GM18526 (cell line): Measurements from ENCODE around the gene PPFIBP2.

ENCODE experiments used
- POLR2A ChIP-seq: IDR thresholded peaks from 3 replicates; pipeline ENCODE4 v1.6.1; 2011; ENCODE audit not compliant: insufficient read length; ENCODE audit errors: extremely low read depth

The PPFIBP2 gene

DNA sequence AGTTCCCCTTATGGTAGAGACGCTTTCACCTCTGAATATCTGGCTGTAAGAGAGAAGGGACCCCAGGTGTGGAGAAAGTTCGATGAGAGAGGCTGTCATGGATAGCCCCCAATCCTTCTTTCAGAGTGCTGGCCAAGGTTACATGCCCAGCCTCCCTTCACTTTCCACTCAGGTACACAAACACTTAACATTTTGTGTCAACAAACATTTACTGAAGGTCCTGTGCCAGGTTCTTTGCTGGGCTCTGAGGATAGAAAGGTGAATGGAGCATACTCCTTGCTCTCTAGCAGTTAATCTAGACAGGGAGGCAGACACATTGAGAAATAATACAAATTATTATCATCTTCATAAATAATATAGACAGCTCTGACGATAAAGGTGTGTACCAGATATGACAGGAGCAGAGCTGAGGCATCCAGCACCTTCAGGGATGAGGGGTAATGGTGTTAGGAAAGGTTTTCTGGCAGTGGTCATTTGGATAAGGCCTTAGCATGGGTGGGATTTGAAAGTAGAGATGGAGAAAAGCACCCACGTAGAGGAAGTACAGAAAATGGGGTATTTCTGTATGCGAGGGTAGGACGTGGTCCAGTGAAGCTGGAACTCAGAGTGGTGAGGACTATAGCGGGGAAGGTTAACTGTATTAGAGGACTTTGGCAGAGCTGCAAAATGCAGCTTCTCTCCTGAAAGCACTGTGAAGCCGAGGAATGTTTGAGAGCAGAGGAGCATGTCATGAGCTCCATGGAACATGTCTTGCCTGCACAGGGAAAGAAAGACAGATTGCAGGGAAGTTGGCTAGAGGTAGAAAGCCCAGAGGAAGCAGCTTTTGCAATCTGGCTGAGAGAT lies 19.6 kb downstream of the PPFIBP2 start:
- no peak for TF ChIP-seq POLR2A

DNA sequence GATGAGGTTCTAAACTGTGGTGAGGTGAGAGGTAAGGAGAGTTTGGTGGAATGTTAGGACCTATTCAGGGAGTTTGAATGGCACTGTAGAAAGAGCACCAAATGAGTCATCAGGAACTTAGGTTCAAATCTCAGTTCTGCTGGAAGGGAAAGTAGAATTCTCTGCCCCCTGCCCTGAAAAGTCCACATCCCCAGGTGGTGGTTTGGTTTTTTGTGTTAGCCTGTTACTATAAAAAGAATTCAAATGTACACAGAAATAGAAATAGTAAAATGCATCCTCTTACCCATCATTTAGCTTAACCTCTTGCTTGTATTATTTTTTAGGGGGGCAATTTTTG lies 20.2 kb downstream of the PPFIBP2 start:
- TF ChIP-seq POLR2A: no peak

DNA sequence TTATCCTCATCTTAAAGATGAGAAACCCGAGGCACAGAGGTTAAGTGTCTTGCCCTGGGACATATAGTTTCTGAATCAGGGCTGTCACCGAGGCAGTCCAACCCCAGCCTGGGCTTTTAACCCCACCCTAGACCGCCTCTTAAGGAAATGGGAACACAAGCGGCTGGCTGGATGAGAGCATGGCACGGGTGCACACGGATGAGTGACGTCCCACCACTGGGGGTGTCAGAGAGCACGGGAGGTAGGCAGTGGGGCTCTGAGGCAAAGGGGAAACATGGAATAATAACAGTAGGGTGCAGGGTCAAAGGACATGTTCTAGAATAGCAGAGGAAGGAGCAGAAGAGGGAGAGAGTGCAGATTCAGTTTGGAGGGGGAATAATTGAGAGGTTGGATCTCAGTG lies 22.3 kb downstream of the PPFIBP2 start:
- no peak for TF ChIP-seq POLR2A

DNA sequence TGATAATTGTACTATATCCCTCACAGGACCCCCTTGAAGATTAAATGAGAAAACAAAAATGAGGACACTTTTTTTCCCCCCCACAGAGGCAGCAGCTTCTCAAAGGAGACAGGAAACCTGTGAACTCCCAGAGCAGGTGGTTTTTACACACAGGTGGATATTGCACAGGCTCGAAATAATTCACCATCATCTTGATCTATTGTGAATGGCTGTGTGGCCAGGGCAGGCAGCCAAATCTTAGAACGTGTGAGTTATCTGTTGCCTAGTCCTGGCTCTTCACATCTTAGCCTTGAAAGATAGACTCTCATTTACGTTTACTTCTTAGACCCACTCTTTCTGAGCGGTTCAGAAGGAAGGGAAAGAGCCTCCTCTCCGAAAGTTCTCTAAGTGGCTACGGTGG lies 23.5 kb downstream of the PPFIBP2 start:
- TF ChIP-seq POLR2A: no peak

DNA sequence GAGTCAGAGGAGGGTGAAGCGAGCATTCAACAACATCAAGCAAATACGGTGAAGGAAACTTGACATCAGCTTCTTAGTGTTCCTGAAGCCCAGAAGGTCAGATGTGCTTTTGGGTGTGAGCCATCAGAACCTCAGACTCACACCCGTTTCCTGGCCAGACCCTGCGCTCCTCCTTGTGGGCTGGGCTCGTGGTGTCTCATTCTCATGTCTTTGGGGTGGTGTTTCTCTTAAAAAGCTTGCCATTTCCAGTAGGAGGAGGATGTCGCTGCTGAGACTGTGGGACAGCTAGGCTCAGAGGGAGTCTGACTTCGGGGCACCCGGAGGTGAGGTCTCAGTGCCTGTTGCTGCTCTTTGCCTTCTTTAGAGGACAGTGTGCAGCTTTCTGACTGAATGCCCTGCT lies 24.2 kb downstream of the PPFIBP2 start:
- TF ChIP-seq POLR2A: no peak

DNA sequence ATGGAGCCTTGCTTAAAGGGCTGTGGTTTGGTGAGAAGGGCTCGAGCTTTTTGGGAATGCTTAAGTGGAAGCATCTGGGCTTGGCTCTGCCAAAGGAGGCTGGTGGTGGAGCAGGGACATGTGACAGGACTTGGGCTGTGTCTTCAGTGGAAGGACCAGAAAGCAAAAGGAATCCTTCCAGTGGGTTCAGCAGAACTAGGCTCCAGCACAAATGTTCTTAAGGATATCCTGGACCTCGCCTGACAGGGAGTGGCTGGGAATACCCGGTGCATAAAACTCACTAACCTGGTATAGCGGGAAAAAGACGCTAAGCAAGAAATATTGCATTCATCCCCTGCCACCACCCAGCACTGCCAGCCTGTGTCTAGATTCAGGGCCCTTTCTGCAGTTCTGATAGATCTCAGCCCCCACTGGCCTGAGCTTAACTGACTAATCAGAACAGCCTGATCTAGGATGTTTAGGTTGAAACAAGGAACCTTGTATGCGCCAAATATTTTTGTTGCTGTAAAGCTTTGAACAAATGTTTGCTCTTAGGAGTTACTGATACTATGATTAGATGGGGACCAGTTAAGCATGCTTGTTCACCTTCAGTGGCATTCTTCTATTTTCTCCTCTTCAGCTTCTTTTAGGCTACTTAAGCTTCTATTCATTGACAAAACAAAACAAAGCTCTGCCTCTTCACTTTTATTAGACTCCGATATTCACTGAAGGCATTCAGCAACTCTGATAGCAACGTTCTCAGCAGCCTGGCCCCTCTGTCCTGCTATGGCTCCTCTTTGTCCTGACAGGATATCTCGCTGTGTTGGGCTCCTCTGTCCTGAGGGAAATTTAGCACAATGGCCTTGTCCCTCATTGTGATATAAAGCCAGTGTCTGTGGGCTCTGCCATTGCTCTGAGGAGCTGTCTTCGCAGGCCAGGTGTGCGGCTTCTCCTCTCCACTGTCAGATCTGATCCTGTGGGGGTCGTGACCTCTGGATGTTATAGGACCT lies 25.0 kb downstream of the PPFIBP2 start:
- no peak for TF ChIP-seq POLR2A

DNA sequence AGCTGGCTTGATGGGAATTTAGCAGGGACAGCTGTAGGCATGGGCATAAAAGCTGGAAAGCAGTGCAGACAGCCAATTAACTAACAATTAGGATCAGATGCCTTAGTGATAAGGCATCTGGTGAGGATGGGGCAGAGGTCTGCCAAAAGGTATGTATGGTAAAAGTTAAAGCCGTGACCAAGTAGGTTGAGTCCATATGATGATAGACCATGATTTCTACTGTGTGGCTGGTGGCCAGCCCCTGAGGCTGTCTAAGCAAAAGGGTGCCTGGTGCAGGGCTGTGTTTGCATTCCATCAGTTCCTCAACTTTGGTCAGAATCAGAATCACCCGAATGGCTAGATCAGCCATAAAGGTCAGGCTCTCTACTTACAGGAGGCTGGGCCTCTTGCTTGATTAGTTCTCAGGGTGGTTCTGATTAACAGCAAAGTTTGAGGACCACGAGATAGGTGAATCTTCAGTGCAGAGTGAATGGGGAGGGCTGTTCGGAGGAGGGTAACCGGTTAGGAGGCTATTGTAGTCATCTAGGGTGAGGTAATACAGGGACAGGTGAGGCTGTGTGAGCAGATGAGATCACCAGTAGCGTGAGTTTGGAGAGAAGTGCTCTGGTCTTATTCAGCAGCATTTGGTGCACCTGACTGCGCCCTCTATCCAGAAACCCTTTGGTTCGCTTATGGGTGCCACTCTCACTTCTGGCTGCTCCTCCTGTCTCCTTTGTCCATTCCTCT lies 27.2 kb downstream of the PPFIBP2 start:
- TF ChIP-seq POLR2A: no peak

DNA sequence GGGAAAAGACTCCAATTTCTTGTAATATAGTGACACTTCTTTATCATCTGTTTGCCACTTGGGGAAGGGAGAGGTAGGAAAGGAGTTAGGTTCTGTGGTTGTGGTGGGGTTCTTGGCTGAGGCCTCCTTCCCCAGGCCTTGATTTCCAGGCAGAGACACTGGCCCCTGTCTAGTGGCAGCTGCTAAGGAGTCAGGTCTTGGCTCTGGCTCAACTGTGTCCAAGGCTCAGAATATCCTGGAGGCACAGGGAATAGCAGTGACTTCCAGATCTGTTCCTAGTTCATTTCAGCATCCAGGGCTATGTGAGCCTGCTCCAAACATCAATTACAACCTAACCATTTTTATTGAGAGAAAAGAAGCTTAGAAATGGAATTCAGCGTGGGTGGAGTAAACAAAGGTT lies 29.5 kb downstream of the PPFIBP2 start:
- no peak for TF ChIP-seq POLR2A

DNA sequence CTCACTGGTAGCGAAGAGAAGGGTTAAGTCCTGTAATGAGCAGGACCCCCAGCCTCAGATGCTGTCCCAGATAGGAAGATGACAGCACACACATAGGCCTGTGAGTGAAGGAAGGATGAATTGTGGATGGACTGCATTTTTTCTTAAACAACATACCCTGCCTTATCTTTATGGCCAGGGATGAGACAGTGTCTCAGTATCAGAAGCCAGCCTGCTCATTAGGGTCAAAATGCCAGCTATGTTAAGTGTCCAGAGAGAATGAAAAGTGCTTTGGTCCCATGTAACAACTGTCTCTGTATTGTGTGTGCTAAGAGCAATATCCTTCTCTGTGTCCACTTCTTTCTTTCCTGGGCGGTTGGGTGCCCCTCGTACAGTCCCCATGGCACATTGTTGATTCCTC lies 30.2 kb downstream of the PPFIBP2 start:
- no peak for TF ChIP-seq POLR2A

DNA sequence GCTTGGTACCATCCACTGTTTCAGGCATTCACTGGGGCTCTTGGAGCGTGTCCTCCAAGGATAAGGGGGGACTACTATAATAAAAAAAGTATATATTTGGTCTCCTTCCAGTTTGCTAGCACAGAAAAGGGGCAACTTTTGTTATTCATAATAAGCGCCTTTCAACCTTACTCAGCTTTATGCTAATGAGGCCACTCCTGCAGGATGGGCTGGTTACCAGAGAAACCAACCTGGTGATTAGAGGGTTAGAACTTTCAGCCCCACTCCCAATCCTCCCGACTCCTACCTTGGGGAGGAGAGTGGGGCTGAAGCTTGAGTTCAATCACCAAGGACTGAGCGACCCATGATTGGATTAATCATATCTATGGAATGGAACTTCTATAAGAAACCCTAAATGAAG lies 31.8 kb downstream of the PPFIBP2 start:
- no peak for TF ChIP-seq POLR2A

DNA sequence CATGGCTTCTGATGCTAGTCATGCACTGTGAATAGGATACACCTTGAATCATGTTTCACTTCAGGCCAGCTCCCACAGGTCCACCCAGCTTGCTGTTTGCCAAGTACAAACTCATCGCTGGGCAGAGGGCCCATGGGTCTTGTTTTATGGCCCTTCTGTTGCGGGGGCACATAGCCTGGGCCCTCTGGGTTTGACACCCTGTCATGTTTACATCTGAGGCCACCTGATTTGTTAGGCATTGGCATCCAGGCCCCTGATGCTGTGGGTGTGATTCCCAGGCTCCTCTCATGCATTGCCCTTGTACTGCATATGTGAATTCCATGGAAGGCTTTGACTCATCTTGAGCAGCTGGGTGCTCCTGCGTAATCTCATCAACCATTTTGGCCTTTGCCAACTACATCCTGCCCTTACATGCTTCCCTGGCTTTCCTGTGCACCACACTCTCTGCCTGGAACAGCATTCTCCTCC lies 32.6 kb downstream of the PPFIBP2 start:
- no peak for TF ChIP-seq POLR2A

DNA sequence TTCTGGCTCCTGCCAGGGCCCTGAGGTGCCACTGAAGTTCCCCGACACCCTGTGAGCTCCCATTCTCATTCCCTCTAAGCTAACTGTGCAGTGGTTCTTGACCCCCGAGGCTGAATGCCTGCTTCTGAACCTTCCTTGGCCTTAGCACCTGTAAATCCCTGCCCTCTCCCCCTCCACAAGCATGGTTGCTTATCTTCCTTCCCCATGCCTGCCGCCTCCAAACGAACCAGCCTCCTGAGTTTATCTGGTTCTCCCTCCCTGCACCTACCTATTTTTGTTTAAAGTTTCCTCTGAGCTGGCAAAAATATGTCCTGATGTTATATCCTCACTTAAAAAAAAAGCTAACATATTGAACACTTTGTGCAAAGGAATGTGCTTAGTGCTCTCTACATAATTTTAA lies 33.9 kb downstream of the PPFIBP2 start:
- TF ChIP-seq POLR2A: no peak

DNA sequence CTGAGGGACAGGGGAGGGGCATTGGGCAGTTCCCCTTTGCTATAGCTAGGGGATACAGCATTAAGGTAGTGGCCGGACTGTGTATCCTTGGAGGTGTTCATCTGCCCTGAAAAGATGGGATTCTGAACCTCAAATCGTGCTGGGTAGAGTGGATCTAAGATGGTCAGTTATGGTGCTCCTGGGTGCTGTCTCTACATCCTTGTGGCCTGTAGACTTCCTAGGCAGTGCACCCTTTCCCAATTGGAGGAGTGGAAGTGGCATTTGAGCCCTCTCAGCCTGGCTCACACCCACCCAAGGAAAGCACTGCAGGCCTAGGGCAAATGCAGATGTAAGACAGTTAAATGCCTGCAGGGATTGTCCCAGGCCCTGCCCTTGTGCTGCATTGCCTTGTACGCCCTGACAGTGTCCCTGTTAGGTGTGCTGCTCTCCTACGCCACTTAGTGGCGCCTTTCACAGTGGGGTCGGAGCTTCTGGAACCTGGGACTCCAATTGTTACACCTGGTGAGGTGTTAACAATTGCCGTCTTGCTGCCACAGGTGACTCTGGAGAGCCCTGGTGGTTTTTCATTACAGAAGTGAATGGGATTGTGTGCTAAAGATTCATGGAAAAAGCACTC lies 35.0 kb downstream of the PPFIBP2 start:
- no peak for TF ChIP-seq POLR2A

DNA sequence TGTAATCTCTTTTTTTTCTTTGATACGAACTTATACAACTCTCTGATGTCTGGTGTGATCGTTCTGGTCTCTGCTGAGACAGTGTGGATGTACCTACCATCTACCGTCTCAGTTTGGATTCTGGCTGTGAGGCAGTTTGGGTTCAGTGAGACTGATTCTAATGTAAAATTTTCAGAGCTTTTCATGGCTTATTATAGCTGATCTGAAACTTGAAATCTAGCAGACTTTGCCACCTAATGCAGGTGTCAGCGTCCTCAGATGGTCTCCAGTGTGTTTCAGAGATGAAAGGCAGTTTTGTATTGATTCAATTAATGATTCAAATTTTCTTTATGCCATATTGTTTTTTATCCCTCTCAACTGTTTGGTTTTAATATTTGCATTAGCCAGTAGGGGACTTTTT lies 35.9 kb downstream of the PPFIBP2 start:
- TF ChIP-seq POLR2A: no peak

DNA sequence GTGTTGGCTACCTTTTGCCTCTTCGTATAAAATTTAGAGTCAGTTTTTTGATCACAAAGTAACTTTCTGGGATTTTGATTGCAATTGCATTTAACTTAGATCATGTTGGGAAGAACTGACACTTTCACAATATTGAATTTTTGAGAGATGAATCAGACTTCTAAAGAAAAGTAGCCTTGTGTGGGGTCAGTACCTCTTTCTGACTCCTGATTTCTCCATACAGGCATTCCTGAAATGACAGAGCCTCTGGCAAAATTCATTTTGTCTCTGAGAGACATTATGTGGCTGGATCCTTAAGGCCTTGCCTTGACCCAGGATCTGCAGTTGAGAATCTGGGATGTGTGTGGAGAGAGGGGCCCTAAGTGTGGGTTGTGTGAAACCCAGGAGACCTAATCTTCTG lies 37.8 kb downstream of the PPFIBP2 start:
- no peak for TF ChIP-seq POLR2A

DNA sequence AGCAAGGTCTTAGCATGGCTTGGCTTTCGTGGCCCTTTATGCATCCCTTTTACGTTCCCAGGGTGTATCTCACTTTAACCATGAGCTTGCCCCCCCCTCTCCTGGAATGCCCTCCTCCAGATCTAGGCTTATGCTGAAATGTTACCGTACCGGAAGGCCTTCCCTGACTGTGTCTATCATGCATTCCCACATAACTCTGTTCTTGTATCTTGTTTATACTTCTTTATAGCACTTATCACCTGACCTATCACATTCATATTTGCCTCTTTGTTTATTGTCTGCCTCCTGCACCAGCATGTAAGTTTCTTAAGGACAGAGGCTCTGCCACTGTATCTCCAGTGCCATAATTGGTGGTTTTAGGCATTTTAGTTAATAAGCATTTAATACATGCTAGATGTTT lies 38.9 kb downstream of the PPFIBP2 start:
- TF ChIP-seq POLR2A: no peak
